Colonic mucosa (tissue), 4 donors: ENCODE results near the gene PIEZO1. TPM values are rescaled to one million over a fixed set of nuclear protein-coding genes. Genes with fewer than 3 reads are reported as not detected.

Experiments used
- DNase-seq: peaks from one replicate; pipeline ENCODE4 v3.0.0-alpha.2; 2020
- H3K27ac ChIP-seq: fragments of 200-600 bp; one replicate; pipeline ENCODE4 v1.8.0; 2021
- H3K27me3 ChIP-seq: fragments of 200-600 bp; one replicate; pipeline ENCODE4 v1.8.0; 2021
- H3K36me3 ChIP-seq: fragments of 200-600 bp; one replicate; pipeline ENCODE4 v1.8.0; 2021
- H3K4me1 ChIP-seq: fragments of 200-600 bp; one replicate; pipeline ENCODE4 v1.8.0; 2021; ENCODE audit warnings: mild to moderate bottlenecking
- H3K4me3 ChIP-seq: fragments of 200-600 bp; one replicate; pipeline ENCODE4 v1.8.0; 2021
- H3K9ac ChIP-seq, 2 donors: one replicate each; pipeline ENCODE4 v1.7.0; 2013; ENCODE audit warnings: control low read depth in 2 of 2, low read depth in 2 of 2, low read length in 2 of 2
- H3K9me3 ChIP-seq: fragments of 200-600 bp; one replicate; pipeline ENCODE4 v1.8.0; 2021
- CTCF ChIP-seq: fragments of 200-600 bp; IDR thresholded peaks from one replicate; pipeline ENCODE4 v1.8.0; 2022; ENCODE audit warnings: antibody characterized with exemption, mild to moderate bottlenecking
- intact Hi-C: fragments of 100-400 bp; cut with DNase I; formaldehyde crosslinking; loops from one replicate; pipeline ENCODE4 v1.14.1; 2022
- total RNA-seq, 2 donors: library from RNA; stranded (reverse); fragmentation: NEBNext Ultra II Directional in 1 of 2; extraction: Animal tissue kit (Norgen Biotek cat#: 25700) in 1 of 2; gene quantifications; one replicate each; pipeline ENCODE4 v1.2.1, GENCODE V29; 2021
- donor health status: healthy.
- donor health status: DM: no; HTN: no; CAD: no.
- donor health status: DM: no; HTN: no; CAD: no.

Gene PIEZO1
- total RNA-seq, 2 donors from 2014 or later = 104 to 118 TPM

DNA sequence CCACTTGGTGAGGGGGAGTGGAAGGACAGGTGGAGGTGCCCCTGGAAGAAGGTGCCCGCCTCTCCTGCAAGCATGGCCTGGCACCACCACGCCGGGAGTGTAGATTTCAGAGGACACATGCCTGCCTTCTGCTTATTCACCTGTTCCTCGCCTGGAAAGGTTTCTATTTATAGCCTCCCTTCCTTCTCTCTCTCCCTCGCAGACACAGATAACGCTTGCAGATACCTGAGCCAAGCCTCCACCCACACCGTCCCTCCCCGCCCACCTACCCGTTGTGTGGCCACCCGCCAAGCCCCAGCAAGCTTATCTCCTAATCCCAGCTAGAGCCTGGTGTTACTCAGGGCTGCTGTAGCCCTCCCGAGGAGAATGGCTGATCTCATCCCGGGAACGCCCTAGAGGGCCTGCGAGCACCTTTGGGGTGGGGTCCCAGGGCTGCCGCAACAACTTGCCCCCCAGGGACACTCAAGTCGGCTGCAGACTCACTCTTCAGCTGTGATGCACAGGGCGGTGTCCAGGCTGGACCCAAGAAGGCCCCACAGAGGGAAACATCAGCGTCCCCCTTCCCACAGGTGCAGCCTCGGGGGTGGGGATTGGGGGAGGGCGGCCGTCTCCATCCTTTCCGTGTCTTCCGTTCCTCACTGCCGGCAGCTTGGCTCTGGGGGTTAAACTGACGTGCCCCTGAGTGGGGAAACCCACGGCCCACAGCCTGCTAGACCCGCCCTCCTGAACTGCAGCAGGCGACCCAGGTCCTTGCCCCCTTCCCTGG, 96.8 kb downstream of the PIEZO1 start:
- no peak for TF ChIP-seq CTCF
- Histone ChIP-seq H3K9ac (no peak overlapping the region), H3K4me1 (peaks cover 14% of the 10 kb centered on the region), H3K9me3 (no peaks in the 10 kb centered on the region), H3K27ac (no peak overlapping the region), H3K27me3 (peaks cover 7% of the 10 kb centered on the region), H3K4me3 (no peak overlapping the region), H3K36me3 (no peaks in the 10 kb centered on the region)
- DNase-seq = peak; percentile 76
- intact Hi-C loops = no loop called here

DNA sequence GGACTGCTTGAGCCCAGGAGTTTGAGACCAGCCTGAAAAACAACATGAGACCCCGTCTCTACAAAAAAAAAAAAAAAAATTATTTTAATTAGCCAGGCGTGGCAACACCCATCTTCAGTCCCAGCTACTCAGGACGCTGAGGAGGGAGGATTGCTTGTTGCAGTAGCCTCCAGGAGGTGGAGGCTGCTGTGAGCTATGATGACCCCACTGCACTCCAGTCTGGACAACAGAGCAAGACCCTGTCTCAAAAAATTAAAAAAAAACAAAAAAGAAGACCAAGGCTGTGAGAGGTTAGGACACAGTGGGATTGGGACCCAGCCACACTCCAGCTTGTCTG, 97.4 kb downstream of the PIEZO1 start:
- no peak for DNase-seq
- no peaks in the 10 kb centered on the region for H3K36me3 ChIP-seq
- H3K27me3 ChIP-seq = peaks cover 7% of the 10 kb centered on the region
- peaks cover 14% of the 10 kb centered on the region for H3K4me1 ChIP-seq
- no peaks in the 10 kb centered on the region for H3K9me3 ChIP-seq
- intact Hi-C loops = no loop called here
- no peak for TF ChIP-seq CTCF
- no peak overlapping the region for H3K9ac ChIP-seq
- no peak overlapping the region for H3K27ac ChIP-seq
- no peak overlapping the region for H3K4me3 ChIP-seq

GRCh38 chr16:88687254-88687576, 97.8 kb downstream of the PIEZO1 start:
- Histone ChIP-seq H3K4me1 (peaks cover 14% of the 10 kb centered on the region), H3K36me3 (no peaks in the 10 kb centered on the region), H3K4me3 (no peak overlapping the region), H3K27ac (no peak overlapping the region), H3K9me3 (no peaks in the 10 kb centered on the region), H3K27me3 (peaks cover 7% of the 10 kb centered on the region), H3K9ac (no peak overlapping the region)
- DNase-seq = no peak
- no peak for TF ChIP-seq CTCF
- intact Hi-C loops = no loop called here

GRCh38 chr16:88686439-88687253, 98.4 kb downstream of the PIEZO1 start, which contains the start of gene SNAI3:
Gene SNAI3, minus strand, starts transcription at chr16:88686507. Its CDS starts 101 bp downstream, at chr16:88686406.
- Histone ChIP-seq H3K27ac (no peak within 1 kb of the TSS), H3K9ac (peak within 1 kb of the TSS; percentile 40 to 46), H3K27me3 (peaks cover 7% of the 10 kb centered on the region), H3K4me1 (peaks cover 13% of the 10 kb centered on the region), H3K4me3 (peak within 1 kb of the TSS; percentile 56), H3K36me3 (no peaks in the 10 kb centered on the region), H3K9me3 (no peaks in the 10 kb centered on the region)
- TF ChIP-seq CTCF = no peak
- DNase-seq = peak; percentile 95
- intact Hi-C loops = no loop called here

DNA sequence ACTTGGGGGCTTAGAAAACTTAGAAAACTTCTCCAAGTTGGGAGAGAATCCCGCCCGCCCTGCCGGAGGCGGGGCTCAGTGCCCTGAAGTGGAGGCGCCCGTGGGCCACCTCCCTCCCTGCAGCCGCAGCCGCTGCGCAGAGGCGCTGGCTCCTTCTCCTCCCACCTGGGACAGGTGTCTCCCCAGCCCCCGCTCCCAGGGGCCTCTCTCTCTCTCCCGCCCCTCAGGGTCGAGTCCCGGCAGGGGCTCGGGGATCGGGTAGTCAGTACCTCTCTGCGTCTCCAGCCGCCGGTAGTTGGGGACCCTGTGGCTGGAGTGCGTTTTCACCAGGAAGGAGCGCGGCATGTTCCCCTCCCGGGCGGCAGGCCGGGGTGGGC, 99.0 kb downstream of the PIEZO1 start:
- H3K4me3 ChIP-seq = peak overlapping the region; percentile 56
- peak overlapping the region; percentile 40 to 46 for H3K9ac ChIP-seq
- peaks cover 7% of the 10 kb centered on the region for H3K27me3 ChIP-seq
- H3K9me3 ChIP-seq = no peaks in the 10 kb centered on the region
- no peak overlapping the region for H3K27ac ChIP-seq
- H3K4me1 ChIP-seq = peaks cover 13% of the 10 kb centered on the region
- TF ChIP-seq CTCF = no peak
- H3K36me3 ChIP-seq = no peaks in the 10 kb centered on the region
- DNase-seq = no peak
- intact Hi-C loops = no loop called here
